HG03060 (cell line): ENCODE measurements around the gene HIVEP3.

Experiments used
- ATAC-seq: cut with Tn5 transposase; IDR thresholded peaks from one replicate; pipeline ENCODE4 v1.9.1; 2021; ENCODE audit warnings: low read depth, moderate number of reproducible peaks; ENCODE audit not compliant: unreplicated experiment

HIVEP3 gene

GRCh38 chr1:41875487-41875886 lies 43.2 kb downstream of the HIVEP3 start:
- no peak for ATAC-seq

GRCh38 chr1:41874903-41875411 lies 43.8 kb downstream of the HIVEP3 start:
- ATAC-seq = no peak

GRCh38 chr1:41874151-41874719 lies 44.5 kb downstream of the HIVEP3 start:
- no peak for ATAC-seq

GRCh38 chr1:41872074-41872473 lies 46.6 kb downstream of the HIVEP3 start:
- no peak for ATAC-seq

- no peak for ATAC-seq
These were observed 48.6 kb downstream of the HIVEP3 start for GRCh38 chr1:41870076-41870562.

GRCh38 chr1:41868241-41868998 lies 50.3 kb downstream of the HIVEP3 start:
- no peak for ATAC-seq

- ATAC-seq = no peak
These were observed 52.4 kb downstream of the HIVEP3 start for GRCh38 chr1:41866285-41866684.

GRCh38 chr1:41864471-41865040 lies 54.2 kb downstream of the HIVEP3 start:
- ATAC-seq = no peak

- no peak for ATAC-seq
These were observed 55.0 kb downstream of the HIVEP3 start for GRCh38 chr1:41863718-41864117.

GRCh38 chr1:41862384-41863221 lies 56.1 kb downstream of the HIVEP3 start:
- no peak for ATAC-seq

- no peak for ATAC-seq
These were observed 57.0 kb downstream of the HIVEP3 start for GRCh38 chr1:41861535-41862383.

GRCh38 chr1:41860771-41861170 lies 58.0 kb downstream of the HIVEP3 start:
- ATAC-seq = no peak

GRCh38 chr1:41860214-41860613 lies 58.5 kb downstream of the HIVEP3 start:
- no peak for ATAC-seq

GRCh38 chr1:41859686-41860085 lies 59.0 kb downstream of the HIVEP3 start:
- no peak for ATAC-seq

- no peak for ATAC-seq
These were observed 61.8 kb downstream of the HIVEP3 start for GRCh38 chr1:41856944-41857285.

- no peak for ATAC-seq
These were observed 62.4 kb downstream of the HIVEP3 start for GRCh38 chr1:41856151-41856943.

GRCh38 chr1:41855713-41856112 lies 63.0 kb downstream of the HIVEP3 start:
- ATAC-seq = no peak

- ATAC-seq = no peak
These were observed 64.8 kb downstream of the HIVEP3 start for GRCh38 chr1:41853907-41854306.

GRCh38 chr1:41852091-41852490 lies 66.6 kb downstream of the HIVEP3 start:
- no peak for ATAC-seq
